ENCODE measurements around the gene UNG. TPM values are rescaled to one million over a fixed set of nuclear protein-coding genes. Genes with fewer than 3 reads are reported as not detected.
A peak's percentile ranks its signal among the peaks of the same experiment; 100 is the strongest.

UNG gene
- total and polyA plus RNA-seq, 9 of the 15 experiments (the other 6 are each of a cell fraction or from before 2014, with no cell fraction given), result 8.4 to 59.8 (median 41.0) TPM

- no peaks in the 10 kb centered on the region for H3K27me3 ChIP-seq (ENCODE audit: control insufficient read depth in 2 of 2, insufficient read depth in 2 of 2, low read length in 2 of 2)
- DNase-seq (ENCODE audit: extremely low read depth in 1 of 4, low spot score in 3 of 4) (no peak), FAIRE-seq (peak; percentile 19), ATAC-seq (no peak)
- in situ Hi-C loops (cut with MboI), result no loop called here
- H4K20me1 ChIP-seq (replicated peaks; ENCODE audit: control insufficient read depth, insufficient read depth, low read length), result no peaks in the 10 kb centered on the region
- no peak overlapping the region for H3K27ac ChIP-seq (ENCODE audit: extremely low read depth, low read depth, low read length)
- no peak overlapping the region for H2AFZ ChIP-seq (ENCODE audit: low read depth, low read length)
- intact Hi-C loops (cut with micrococcal nuclease), result no loop called here
- BruUV-seq (replicated peaks), result no TSS peak
- no peak overlapping the region for H3K9ac ChIP-seq (ENCODE audit: insufficient read depth in 1 of 2, low read depth in 2 of 2, low read length in 2 of 2)
- H3K4me1 ChIP-seq (replicated peaks in 1 of 2; ENCODE audit: control insufficient read depth in 2 of 2, insufficient read depth in 2 of 2, low read length in 2 of 2), result no peaks in the 10 kb centered on the region
- POLR2A ChIA-PET, result interaction anchor here (1.4 kb wide), 1 partner anchor 22 kb away, joined by 5 read pairs; no protein-coding TSS in a partner anchor
- peaks cover 51% of the 10 kb centered on the region; the same call in 2 of the 3 replicates for H3K36me3 ChIP-seq (ENCODE audit: control insufficient read depth, insufficient read depth, low read length)
- CTCF ChIA-PET (ENCODE audit: low intra/inter-chr PET ratio), result no interaction called here
- TF ChIP-seq ZNF639 (CRISPR knock-in tag; conservative IDR thresholded peaks at IDR 0.05 in 1 of 2, IDR thresholded peaks at IDR 0.05 in 1 of 2), result no peak
- no peak for TF ChIP-seq SNIP1 (IDR thresholded peaks at IDR 0.05; ENCODE audit: low read depth)
- no peak for TF ChIP-seq GTF3C2 (IDR thresholded peaks at IDR 0.05; ENCODE audit: borderline replicate concordance, extremely low read depth, insufficient read length)
- TF ChIP-seq ATF2 (CRISPR knock-in tag; IDR thresholded peaks at IDR 0.05), result no peak
- TF ChIP-seq ID3 (CRISPR knock-in tag; IDR thresholded peaks at IDR 0.05), result no peak
- no peak for TF ChIP-seq ID3 (tag; IDR thresholded peaks at IDR 0.05)
- no peak for TF ChIP-seq FOXA1 (IDR thresholded peaks at IDR 0.05; ENCODE audit: borderline replicate concordance)
- no peak for TF ChIP-seq HNRNPLL (IDR thresholded peaks at IDR 0.05; ENCODE audit: low read depth, low read length, poor library complexity, severe bottlenecking)
- TF ChIP-seq SREBF1 (IDR thresholded peaks at IDR 0.05; ENCODE audit: borderline replicate concordance, low read depth, low read length), result no peak
- H3K9me1 ChIP-seq (ENCODE audit: control insufficient read depth, insufficient read depth, low read length), result no peaks in the 10 kb centered on the region
- H3K9me3 ChIP-seq (replicated peaks; ENCODE audit: control insufficient read depth, insufficient read depth, low read depth, low read length), result no peaks in the 10 kb centered on the region; the same call in 1 of the 2 replicates
- 88% methylated on average over 2 of the region's 2 CpGs for WGBS (ENCODE audit: insufficient coverage, low coverage, missing lambda C conversion rate)
- no peak overlapping the region for H3K4me3 ChIP-seq
- no peaks in the 10 kb centered on the region for H3K79me2 ChIP-seq (ENCODE audit: control insufficient read depth, insufficient read depth, low read length)
- H3K4me2 ChIP-seq (ENCODE audit: insufficient read depth, low read length), result no peak overlapping the region
These were observed 13.0 kb upstream of the UNG start for GRCh38 chr12:109084425-109084824.

All from K562 (cell line).